Glomerular visceral epithelial cell (primary cell): ENCODE data around the gene ECE2.
A peak's percentile ranks its signal among the peaks of the same experiment; 100 is the strongest.

Experiments
- DNase-seq: peaks from one replicate; pipeline ENCODE4 v3.0.0-alpha.2; 2016; ENCODE audit errors: extremely low spot score

The ECE2 gene

DNA sequence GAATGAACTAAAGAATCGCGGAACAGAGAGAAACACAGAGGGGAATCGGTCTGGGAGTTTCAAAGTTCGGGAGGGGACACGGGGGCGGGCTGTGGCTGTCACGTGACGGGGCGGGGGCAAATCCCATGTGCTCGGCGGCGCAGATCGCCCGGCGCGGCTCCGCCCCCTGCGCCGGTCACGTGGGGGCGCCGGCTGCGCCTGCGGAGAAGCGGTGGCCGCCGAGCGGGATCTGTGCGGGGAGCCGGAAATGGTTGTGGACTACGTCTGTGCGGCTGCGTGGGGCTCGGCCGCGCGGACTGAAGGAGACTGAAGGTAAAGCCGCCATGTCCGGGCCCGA, 38.5 kb downstream of the ECE2 start, which contains the start of gene EIF4G1:
Gene EIF4G1 (plus strand): TSS at position 244 of the 337 bp plus-strand sequence. CDS start 1,191 bp downstream, outside the sequence.
- DNase-seq: peak; percentile 95

DNA sequence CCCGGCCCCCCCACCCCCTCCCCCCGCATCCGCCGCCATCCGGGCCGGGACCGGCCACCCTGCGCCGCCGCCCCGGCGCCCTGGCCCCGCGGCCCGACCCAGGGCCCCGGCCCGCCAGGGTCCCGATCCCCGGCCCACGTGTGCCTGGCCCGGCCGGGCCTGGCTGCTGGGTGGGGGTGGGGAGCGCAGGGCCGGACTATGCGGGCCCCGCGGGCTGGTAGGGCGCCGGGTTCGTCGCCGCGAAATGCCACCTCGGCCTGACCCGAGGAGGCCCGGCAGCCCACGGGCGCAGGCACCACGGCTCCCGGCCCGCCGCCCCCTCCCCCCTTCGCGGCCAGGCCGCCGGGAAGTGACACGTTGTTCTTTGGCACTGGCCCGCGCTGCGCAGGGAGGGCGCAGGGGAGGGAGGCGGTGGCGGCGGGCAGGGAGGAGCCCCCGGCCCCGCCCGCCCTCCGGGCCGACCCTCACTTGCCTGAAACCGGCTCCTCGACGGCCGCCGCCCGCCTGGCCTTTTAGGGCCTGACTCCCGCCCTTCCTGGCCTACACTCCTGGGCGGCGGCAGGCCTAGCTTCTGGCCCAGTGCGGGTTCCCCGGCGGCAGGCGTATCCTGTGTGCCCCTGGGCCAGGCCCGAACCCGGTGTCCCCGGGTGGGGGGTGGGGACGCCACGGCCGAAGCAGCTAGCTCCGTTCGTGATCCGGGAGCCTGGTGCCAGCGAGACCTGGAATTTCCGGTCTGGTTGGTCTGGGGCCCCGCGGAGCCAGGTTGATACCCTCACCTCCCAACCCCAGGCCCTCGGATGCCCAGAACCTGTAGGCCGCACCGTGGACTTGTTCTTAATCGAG, 39.1 kb downstream of the ECE2 start:
- peak; percentile 74 for DNase-seq

DNA sequence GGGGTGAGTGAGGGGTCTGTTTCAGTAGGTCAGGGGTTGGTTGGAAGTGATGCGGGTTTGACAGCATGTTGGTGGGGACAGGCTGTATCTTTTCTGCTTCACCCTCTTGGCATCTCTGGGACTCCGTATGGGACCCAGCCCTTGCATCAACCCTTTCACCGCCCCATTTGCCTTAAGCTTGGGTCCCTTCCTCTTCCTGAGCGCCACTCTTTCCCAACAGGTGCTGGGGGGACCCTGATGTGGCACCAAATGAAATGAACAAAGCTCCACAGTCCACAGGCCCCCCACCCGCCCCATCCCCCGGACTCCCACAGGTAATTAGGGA, 39.7 kb downstream of the ECE2 start:
- no peak for DNase-seq

DNA sequence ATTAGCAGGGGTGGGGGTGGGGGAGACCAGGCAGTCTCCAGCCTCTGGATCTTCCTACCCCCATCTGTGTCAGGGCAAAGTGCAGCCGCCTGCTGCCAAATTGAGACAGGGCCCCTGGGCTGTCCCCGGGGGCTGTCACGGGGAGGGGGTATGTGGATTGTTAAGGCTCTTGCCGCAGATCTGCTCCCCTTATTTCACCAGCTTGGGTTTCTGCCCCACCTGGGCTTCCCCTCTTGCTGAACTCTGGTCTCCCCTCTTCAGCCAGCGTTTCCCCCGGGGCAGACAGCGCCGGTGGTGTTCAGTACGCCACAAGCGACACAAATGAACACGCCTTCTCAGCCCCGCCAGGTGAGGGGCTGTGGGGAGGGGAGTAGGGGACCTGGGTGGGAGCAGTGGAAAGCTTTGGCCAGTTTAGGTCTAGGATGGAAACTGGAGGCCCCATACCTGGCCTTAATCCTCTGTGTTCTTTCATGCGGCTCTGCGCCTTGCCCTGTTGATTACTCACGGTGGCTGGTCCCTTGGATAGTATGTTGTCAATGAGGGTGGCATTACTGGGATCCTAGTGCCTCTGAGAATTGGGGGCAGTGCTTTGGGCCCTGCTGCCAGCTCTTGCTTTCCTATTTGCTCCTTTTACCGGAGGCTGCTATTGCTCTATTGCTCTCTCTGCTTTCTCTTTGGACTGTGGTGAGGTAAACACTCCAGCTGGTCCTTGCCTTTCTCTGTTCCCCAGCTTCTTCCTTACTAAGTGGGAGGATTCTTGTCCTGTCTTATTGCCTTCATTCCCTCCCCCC, 40.2 kb downstream of the ECE2 start:
- peak; percentile 30 for DNase-seq

DNA sequence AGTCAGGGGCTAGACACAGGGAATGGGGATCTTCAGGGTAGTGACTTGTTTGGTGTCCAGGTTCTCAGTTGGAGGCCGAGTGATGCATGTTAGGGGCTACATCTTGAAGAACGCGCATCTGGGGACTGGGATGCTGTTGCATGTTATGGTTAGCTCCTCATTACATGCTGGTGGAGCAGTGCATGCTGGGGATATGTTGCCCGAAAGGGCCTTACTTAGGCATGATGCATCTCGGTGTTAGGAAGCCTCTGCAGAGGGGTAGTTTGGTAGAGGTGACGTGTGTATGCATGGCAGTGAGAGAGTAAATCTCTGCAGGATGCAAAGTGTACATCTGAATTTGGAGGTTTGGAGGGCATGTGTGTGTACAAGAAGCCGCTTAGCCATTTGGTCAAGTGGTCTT, 41.0 kb downstream of the ECE2 start:
- DNase-seq: no peak

DNA sequence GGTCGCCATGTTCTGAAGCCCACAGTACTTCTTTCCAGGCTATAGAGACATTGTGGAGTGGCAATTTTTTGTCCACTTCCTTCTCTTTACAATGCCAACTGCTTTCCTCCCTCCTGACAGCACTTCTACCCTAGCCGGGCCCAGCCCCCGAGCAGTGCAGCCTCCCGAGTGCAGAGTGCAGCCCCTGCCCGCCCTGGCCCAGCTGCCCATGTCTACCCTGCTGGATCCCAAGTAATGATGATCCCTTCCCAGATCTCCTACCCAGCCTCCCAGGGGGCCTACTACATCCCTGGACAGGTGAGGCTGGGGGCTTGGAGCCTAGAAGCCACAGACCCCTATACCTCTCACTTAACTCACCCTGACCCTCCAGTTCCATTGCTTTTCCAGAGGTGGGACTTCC, 41.4 kb downstream of the ECE2 start:
- DNase-seq: no peak

DNA sequence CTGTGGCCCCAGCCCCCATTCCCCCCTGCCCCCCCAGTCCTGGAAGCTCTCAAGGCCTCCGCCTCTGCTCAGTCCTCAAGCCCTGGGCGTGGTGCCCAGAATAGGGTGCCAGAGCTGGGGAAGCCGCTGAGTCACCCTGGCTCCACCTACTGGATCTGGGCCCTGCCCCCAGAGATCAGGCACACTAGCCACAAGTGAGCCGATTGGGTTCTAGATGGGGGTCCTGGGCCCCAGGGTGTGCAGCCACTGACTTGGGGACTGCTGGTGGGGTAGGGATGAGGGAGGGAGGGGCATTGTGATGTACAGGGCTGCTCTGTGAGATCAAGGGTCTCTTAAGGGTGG, 44.3 kb downstream of the ECE2 start:
- peak; percentile 92 for DNase-seq

DNA sequence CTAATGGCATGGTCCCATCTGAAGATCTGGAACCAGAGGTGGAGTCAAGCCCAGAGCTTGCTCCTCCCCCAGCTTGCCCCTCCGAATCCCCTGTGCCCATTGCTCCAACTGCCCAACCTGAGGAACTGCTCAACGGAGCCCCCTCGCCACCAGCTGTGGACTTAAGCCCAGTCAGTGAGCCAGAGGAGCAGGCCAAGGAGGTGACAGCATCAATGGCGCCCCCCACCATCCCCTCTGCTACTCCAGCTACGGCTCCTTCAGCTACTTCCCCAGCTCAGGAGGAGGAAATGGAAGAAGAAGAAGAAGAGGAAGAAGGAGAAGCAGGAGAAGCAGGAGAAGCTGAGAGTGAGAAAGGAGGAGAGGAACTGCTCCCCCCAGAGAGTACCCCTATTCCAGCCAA, 45.8 kb downstream of the ECE2 start:
- DNase-seq: no peak

DNA sequence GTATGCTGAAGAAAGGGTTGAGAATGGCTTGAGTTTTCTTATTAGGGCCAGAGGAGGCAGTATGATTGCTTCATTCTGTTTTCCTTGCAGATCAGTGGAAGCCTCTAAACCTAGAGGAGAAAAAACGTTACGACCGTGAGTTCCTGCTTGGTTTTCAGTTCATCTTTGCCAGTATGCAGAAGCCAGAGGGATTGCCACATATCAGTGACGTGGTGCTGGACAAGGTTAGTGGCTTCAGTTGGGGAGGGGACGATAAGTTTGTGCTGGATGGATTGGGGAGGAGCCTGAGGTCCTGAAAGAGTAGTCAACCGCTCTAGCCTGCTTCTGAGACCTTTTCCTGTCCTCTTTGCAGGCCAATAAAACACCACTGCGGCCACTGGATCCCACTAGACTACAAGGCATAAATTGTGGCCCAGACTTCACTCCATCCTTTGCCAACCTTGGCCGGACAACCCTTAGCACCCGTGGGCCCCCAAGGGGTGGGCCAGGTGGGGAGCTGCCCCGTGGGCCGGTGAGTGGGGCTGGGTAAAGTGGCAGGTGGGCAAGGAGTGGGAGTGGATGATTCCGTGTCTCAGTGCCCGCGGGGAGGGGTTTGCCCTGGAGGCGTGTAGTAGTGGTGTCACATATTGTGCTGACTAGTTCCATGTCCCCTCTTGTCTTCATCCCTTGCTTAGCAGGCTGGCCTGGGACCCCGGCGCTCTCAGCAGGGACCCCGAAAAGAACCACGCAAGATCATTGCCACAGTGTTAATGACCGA, 47.1 kb downstream of the ECE2 start:
- DNase-seq: no peak

DNA sequence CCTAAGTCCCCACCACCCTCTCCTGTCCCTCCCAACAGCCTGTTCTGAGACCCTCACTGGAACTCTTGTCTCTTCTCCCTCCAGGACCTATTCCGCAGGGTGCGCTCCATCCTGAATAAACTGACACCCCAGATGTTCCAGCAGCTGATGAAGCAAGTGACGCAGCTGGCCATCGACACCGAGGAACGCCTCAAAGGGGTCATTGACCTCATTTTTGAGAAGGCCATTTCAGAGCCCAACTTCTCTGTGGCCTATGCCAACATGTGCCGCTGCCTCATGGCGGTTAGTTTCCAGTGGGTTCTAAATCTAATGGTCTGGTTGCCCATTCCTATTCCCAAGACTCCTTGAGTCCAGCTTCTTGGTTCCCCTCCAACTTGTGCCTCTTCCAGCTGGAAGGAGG, 47.9 kb downstream of the ECE2 start:
- DNase-seq: no peak

DNA sequence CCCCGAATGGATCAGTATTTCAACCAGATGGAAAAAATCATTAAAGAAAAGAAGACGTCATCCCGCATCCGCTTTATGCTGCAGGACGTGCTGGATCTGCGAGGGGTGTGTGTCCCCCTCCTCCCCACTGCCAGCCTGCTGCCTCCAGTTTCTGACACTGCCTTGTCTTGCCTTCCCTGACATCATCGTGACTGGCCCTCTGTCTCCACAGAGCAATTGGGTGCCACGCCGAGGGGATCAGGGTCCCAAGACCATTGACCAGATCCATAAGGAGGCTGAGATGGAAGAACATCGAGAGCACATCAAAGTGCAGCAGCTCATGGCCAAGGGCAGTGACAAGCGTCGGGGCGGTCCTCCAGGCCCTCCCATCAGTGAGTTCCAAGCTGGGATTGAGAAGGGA, 49.4 kb downstream of the ECE2 start:
- no peak for DNase-seq

DNA sequence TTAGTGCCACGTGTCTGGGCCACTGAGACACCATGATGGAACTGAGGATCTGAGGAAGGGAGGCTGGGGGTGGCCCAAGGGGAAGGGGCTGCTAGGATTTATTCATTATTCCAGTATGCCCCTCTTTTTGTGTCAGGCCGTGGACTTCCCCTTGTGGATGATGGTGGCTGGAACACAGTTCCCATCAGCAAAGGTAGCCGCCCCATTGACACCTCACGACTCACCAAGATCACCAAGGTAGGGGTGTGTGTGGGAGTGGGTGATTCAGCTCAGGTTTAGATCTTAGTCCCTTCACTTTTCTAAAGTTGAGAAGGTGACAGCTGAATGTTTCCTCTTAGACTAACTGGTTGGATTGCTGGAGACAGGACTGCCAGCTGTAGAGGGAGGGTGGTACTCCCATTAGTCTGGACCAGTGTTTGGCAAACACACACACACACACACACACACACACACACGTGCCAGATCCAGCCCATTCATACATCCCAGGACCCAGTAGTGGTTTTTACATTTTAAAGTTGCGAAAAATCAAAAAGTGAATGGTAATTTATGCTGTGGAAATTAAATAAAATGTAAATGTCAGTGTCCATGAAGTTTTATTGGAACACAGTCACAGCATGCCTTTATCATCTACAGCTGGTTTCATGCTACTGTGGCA, 50.0 kb downstream of the ECE2 start:
- DNase-seq: no peak

DNA sequence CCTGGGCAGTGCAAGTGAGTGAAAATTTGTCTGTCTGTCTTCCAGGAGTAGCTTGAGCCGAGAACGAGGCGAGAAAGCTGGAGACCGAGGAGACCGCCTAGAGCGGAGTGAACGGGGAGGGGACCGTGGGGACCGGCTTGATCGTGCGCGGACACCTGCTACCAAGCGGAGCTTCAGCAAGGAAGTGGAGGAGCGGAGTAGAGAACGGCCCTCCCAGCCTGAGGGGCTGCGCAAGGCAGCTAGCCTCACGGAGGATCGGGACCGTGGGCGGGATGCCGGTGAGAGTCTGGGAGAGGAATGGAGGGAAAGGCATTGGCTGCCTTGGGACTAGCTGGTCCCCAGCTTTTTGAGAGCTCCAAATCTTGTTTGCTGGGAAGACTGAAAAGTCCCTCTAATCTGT, 51.3 kb downstream of the ECE2 start:
- no peak for DNase-seq

DNA sequence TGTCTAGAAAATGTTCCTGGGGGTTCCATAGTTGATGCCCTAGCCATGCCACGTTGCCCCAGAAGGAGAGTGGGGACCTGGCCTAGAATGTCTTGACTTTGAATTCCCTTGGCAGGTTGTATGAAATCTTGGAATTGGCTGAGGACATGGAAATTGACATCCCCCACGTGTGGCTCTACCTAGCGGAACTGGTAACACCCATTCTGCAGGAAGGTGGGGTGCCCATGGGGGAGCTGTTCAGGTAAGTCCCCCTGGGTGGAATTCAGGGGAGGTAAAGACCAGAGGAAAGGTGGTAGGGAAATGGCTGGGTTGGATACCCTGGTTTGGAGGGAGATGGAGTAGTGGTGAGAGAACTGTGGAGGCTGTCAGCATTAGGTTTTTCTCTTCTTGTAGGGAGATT, 52.7 kb downstream of the ECE2 start:
- DNase-seq: no peak

DNA sequence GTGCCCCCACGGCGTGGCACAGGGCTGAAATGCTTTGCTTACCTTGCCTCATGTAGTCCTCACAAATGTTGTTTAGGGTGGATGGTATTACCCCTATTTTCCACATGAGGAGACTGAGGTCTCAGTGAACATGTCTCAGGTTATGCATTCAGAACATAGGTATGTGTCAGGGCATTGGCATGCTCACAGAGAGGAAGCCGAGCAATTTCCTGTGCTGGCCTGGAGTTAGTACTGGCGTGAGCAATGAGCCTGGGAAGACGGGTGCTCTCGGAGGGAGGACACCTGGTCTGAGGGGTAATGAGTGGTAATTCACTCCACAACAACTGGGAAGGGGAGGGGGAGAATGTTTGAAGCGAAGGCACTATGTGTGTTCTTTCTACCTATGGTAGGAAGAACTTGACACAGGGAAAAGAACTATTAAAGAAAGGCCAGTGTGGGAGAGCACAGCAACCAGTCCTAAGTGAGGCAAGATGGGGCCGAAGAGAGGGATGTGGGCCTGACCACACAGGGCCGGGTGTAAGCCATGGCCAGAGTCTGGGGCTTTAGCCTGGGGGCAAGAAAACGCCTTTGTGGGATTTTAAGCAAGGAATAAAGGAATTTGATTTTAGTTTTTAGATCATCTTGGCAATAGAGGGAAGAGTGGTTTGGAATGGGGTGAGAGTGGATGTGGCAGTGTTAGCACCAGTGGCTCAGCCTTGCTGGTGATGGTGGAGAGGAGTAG, 56.7 kb downstream of the ECE2 start:
- DNase-seq: peak; percentile 88

DNA sequence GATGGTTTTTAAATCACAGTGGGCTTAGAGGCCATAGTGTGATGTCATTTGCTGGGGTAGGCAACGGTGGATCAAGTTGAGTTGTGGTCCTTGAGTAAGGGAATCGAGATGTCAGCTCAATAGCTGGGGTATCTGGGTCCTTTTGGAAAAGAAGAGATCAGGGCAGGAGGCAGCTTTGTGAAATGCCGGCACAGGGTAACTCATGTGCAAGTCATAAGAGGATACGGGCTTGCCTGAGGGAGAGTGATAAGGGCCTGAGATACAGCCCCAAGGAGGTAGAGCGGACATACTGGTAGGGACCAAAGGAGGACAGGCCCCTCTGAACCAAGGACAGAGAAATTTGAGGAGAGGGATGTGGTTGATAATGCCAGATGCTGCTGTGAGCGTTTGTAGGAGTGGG, 57.4 kb downstream of the ECE2 start:
- DNase-seq: no peak

DNA sequence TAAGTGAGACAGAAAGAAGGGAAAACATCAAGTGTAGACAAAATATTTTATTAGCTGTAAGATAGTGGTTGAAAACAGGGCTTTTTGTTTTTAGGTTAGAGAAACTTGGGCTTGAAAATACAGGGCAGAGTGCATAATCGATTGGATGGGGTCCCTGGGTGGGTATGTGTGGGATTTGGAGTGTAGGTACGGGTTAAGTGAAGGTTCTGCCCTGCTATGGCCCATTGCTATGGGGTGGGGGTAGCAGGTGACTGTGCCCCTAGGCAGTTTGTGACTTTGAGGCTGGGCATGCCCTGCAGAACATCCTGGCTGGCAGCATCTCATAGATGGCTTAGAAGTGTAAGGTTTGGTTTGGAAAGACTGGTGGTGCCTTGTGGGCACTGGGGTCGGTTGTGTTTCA, 57.9 kb downstream of the ECE2 start:
- no peak for DNase-seq

DNA sequence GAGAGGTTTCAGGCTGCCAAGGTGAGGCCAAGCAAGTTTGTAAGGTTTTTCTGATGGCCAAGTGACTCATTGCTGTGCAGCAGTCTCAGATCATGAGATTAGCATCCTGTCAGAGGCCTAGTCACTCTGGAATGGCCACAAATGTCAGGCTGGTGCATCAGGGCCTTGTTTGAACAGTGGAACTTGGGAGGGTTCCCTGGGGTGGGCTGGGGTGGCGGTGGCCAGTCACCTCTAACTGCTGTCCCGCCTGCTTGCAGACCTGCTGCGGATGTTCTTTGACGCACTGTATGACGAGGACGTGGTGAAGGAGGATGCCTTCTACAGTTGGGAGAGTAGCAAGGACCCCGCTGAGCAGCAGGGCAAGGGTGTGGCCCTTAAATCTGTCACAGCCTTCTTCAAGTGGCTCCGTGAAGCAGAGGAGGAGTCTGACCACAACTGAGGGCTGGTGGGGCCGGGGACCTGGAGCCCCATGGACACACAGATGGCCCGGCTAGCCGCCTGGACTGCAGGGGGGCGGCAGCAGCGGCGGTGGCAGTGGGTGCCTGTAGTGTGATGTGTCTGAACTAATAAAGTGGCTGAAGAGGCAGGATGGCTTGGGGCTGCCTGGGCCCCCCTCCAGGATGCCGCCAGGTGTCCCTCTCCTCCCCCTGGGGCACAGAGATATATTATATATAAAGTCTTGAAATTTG, 58.8 kb downstream of the ECE2 start:
- DNase-seq: peak; percentile 61

DNA sequence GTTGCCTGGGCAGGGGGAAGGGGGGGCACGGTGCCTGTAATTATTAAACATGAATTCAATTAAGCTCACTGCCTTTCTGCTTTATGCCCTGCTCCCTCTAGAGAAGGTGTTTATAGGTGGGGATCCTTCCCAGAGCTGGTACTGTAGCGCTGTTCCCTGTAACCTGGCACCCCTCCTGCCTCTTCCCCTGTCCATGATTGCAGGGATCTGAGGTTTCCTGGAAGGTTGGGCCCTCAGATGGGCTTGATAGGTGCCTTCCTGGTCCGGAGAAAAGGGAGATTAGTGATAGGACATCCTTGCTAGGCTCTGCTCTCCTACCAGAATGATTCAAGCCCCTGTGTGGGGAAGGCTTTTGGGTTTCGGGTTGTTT, 59.5 kb downstream of the ECE2 start:
- no peak for DNase-seq

DNA sequence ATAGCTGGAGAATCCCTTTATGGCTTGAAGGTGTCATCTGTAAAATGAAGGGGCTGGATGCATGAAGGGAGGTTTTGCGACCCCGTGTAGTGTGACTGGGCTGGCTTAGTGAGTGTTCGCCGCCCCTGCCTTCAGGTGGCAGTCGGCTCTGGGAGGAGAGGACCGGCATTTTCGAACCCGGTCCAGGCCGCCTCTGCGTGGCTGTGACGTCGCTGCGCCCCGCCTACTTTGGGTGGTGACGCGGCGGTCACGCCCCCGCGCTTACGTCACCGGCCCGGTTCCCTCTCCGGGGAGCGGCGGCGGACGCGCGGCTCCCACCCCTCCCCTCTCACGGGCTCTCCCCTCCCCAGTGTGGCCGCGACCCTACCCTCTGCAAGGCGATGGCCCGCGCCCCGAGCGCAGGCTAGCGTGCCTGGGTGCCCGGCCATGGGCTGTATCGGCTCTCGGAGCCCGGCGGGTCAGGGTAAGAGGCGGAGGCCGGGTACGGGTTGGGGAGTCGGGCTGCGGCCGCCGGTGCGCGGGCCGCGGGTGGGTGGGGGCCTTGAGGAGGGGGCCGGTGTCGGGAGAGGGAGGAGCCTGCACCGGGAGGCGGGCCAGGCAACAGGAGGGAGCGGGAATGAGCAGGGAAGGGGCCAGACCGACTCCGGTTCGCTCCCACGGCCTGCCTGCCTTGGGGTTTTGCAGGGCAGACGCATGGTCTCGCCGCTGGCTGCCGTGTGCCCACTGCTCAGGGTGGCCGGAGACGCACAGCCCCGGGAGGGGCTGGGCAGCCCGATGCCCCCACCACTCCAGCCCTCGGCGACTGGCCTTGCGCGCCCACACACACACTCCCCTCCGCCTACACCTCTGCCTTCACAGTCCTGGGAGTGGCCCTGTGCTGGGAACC, 60.1 kb downstream of the ECE2 start:
- peak; percentile 67 for DNase-seq
